Neural cell (in vitro differentiated cells): Measurements from ENCODE around the gene PAIP1. TPM values are rescaled to one million over a fixed set of nuclear protein-coding genes. Genes with fewer than 3 reads are reported as not detected.

ENCODE experiments used
- H2AFZ ChIP-seq: fragments of 200-600, 300-800 bp; sonication (generic), shearing (Covaris generic); 2 replicates; pipeline ENCODE4 v1.6.0; 2014; ENCODE audit warnings: low read depth, mild to moderate bottlenecking, antibody characterized with exemption, low read length, moderate library complexity
- H3F3A ChIP-seq: fragments of 200-600 bp; shearing (Covaris generic); 2 replicates; pipeline ENCODE4 v1.6.1; 2016; ENCODE audit warnings: mild to moderate bottlenecking, moderate library complexity, mixed read lengths, antibody characterized with exemption, low read length; ENCODE audit not compliant: insufficient read depth, poor library complexity, severe bottlenecking
- H3K27ac ChIP-seq: fragments of 200-600, 300-800 bp; sonication (generic), shearing (Covaris generic); 2 replicates; pipeline ENCODE4 v1.5.1; 2014; ENCODE audit warnings: mild to moderate bottlenecking, low read length, moderate library complexity
- H3K27me3 ChIP-seq: fragments of 300-800, 200-600 bp; sonication (generic), shearing (Covaris generic); 2 replicates; pipeline ENCODE4 v1.6.0; 2014; ENCODE audit warnings: mild to moderate bottlenecking, low read depth, low read length, moderate library complexity; ENCODE audit not compliant: insufficient read depth
- H3K36me3 ChIP-seq: fragments of 300-800, 200-600 bp; sonication (generic), shearing (Covaris generic); 2 replicates; pipeline ENCODE4 v1.5.1; 2014; ENCODE audit warnings: mild to moderate bottlenecking, antibody characterized with exemption, low read length, moderate library complexity; ENCODE audit not compliant: insufficient read depth
- H3K4me2 ChIP-seq: fragments of 300-800, 200-600 bp; sonication (generic), shearing (Covaris generic); 2 replicates; pipeline ENCODE4 v1.6.0; 2014; ENCODE audit warnings: mild to moderate bottlenecking, low read length
- H3K4me3 ChIP-seq: fragments of 300-800, 200-600 bp; sonication (generic), shearing (Covaris generic); 2 replicates; pipeline ENCODE4 v1.5.1; 2014; ENCODE audit warnings: mild to moderate bottlenecking, low read length, moderate library complexity
- H3K79me2 ChIP-seq: fragments of 200-600 bp; shearing (Covaris generic); replicated peaks from 2 replicates; pipeline ENCODE4 v1.6.0; 2014; ENCODE audit warnings: mild to moderate bottlenecking, low read length, moderate library complexity; ENCODE audit not compliant: insufficient read depth
- H3K9ac ChIP-seq: fragments of 300-800, 200-600 bp; sonication (generic), shearing (Covaris generic); 2 replicates; pipeline ENCODE4 v1.6.1; 2016; ENCODE audit warnings: mild to moderate bottlenecking, low read length, mixed read lengths
- H3K9me2 ChIP-seq: fragments of 200-600 bp; shearing (Covaris generic); 2 replicates; pipeline ENCODE4 v1.6.1; 2016; ENCODE audit warnings: mild to moderate bottlenecking, low read length, mixed read lengths; ENCODE audit not compliant: insufficient read depth
- H3K9me3 ChIP-seq: fragments of 200-600, 300-800 bp; sonication (generic), shearing (Covaris generic); 2 replicates; pipeline ENCODE4 v1.6.1; 2016; ENCODE audit warnings: mild to moderate bottlenecking, mixed run types, low read length, moderate library complexity, mixed read lengths
- H4K20me1 ChIP-seq: fragments of 200-600 bp; shearing (Covaris generic); 2 replicates; pipeline ENCODE4 v1.6.1; 2016; ENCODE audit warnings: mild to moderate bottlenecking, mixed run types; ENCODE audit not compliant: insufficient read depth
- CTCF ChIP-seq: fragments of 450-650 bp; IDR thresholded peaks from 2 replicates; pipeline ENCODE4 v1.5.1; 2014; ENCODE audit warnings: antibody characterized with exemption, mild to moderate bottlenecking, moderate library complexity; ENCODE audit not compliant: poor library complexity, severe bottlenecking
- EP300 ChIP-seq: fragments of 450-650 bp; conservative IDR thresholded peaks from 2 replicates; pipeline ENCODE4 v1.6.1; 2014; ENCODE audit warnings: antibody characterized with exemption, mild to moderate bottlenecking, moderate library complexity; ENCODE audit not compliant: poor library complexity, severe bottlenecking
- EZH2 ChIP-seq: fragments of 200-600, 300-800 bp; shearing (Covaris generic), sonication (generic); IDR thresholded peaks from 2 replicates; pipeline ENCODE4 v1.6.1; 2014; ENCODE audit warnings: antibody characterized with exemption, low read length, borderline replicate concordance, mild to moderate bottlenecking; ENCODE audit not compliant: insufficient read depth, poor library complexity, severe bottlenecking
- MXI1 ChIP-seq: fragments of 450-650 bp; conservative IDR thresholded peaks from 2 replicates; pipeline ENCODE4 v1.6.1; 2014; ENCODE audit warnings: antibody characterized with exemption, mild to moderate bottlenecking; ENCODE audit not compliant: poor library complexity, severe bottlenecking
- POLR2AphosphoS5 ChIP-seq: IDR thresholded peaks from 2 replicates; pipeline ENCODE4 v1.6.1; 2012
- RAD21 ChIP-seq: fragments of 450-650 bp; conservative IDR thresholded peaks from 2 replicates; pipeline ENCODE4 v1.6.1; 2014; ENCODE audit warnings: antibody characterized with exemption, mild to moderate bottlenecking, moderate library complexity
- SMC3 ChIP-seq: fragments of 450-650 bp; conservative IDR thresholded peaks from 2 replicates; pipeline ENCODE4 v1.6.1; 2014; ENCODE audit warnings: antibody characterized with exemption, mild to moderate bottlenecking, moderate library complexity; ENCODE audit not compliant: poor library complexity
- TAF1 ChIP-seq: IDR thresholded peaks from 2 replicates; pipeline ENCODE4 v1.6.1; 2012; ENCODE audit warnings: low read depth
- polyA plus RNA-seq: library from polyadenylated mRNA; depleted of rRNA; stranded (reverse); fragments of >200 nt; gene quantifications from 2 replicates; pipeline ENCODE4 v1.2.3, GENCODE V29; 2014
- TF ChIP-seq, protein P1 (sequence below): IDR thresholded peaks from 2 replicates; pipeline ENCODE4 v1.6.1; 2012; ENCODE audit warnings: borderline replicate concordance

Gene PAIP1
- polyA plus RNA-seq, 1 donor from 2014 or later: 276 TPM

DNA sequence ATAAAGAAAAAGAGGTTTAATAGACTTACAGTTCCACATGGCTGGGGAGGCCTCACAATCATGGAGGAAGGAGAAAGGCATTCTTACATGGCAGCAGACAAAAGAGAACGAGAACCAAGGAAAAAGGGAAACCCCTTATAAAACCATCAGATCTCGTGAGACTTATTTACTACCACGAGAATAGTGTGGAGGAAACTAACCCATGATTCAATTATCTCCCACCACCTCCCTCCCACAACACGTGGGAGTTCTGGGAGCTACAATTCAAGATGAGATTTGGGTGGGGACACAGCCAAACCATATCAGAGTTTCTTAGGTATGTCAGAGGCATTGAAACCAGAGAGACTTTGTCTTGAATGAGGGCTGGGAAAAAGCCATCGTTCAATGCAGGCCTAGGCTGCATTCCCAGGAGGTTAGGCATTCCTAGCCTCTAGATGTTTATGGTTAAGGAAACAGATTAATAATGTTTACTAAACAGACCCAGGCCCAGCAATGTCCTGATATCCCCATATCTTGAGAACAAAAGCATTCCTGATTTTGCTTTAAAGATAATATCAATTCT, 7.5 kb upstream of the PAIP1 start:
- Histone ChIP-seq H3K4me2 (no peak overlapping the region), H3K4me3 (no peak overlapping the region), H3K9me3 (no peaks in the 10 kb centered on the region), H3K9me2 (no peaks in the 10 kb centered on the region), H3K79me2 (no peaks in the 10 kb centered on the region), H4K20me1 (no peaks in the 10 kb centered on the region), H3K36me3 (no peaks in the 10 kb centered on the region), H3K27me3 (no peaks in the 10 kb centered on the region), H3F3A (no peaks in the 10 kb centered on the region), H2AFZ (no peak overlapping the region), H3K9ac (no peak overlapping the region), H3K27ac (no peak overlapping the region)
- TF ChIP-seq MXI1 (no peak), TAF1 (no peak), POLR2AphosphoS5 (no peak), RAD21 (no peak), CTCF (no peak), SMC3 (no peak), EP300 (no peak), EZH2 (no peak)
- TF ChIP-seq, protein P1, sequence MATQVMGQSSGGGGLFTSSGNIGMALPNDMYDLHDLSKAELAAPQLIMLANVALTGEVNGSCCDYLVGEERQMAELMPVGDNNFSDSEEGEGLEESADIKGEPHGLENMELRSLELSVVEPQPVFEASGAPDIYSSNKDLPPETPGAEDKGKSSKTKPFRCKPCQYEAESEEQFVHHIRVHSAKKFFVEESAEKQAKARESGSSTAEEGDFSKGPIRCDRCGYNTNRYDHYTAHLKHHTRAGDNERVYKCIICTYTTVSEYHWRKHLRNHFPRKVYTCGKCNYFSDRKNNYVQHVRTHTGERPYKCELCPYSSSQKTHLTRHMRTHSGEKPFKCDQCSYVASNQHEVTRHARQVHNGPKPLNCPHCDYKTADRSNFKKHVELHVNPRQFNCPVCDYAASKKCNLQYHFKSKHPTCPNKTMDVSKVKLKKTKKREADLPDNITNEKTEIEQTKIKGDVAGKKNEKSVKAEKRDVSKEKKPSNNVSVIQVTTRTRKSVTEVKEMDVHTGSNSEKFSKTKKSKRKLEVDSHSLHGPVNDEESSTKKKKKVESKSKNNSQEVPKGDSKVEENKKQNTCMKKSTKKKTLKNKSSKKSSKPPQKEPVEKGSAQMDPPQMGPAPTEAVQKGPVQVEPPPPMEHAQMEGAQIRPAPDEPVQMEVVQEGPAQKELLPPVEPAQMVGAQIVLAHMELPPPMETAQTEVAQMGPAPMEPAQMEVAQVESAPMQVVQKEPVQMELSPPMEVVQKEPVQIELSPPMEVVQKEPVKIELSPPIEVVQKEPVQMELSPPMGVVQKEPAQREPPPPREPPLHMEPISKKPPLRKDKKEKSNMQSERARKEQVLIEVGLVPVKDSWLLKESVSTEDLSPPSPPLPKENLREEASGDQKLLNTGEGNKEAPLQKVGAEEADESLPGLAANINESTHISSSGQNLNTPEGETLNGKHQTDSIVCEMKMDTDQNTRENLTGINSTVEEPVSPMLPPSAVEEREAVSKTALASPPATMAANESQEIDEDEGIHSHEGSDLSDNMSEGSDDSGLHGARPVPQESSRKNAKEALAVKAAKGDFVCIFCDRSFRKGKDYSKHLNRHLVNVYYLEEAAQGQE: no peak

DNA sequence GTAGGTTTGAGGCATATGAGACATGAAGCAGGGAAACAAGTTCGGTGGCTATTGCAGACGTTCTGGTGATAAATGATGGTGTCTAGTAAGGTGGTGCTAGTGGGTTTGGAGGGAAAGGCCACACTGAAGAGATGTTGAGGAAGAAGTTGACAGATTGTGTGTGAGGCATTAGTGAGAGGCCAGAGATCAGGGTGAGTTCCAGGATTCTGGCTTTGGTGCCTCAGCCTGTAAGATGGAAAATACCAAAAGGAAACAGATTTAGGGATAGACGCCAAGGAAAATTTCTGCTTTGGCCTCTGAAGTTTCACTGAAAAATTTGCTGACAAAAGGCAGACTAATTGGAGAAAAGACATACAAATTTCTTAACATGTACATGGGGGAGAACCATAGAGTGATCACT, 6.4 kb upstream of the PAIP1 start:
- no peaks in the 10 kb centered on the region for H4K20me1 ChIP-seq
- H3K27me3 ChIP-seq: no peaks in the 10 kb centered on the region
- H3K79me2 ChIP-seq: no peaks in the 10 kb centered on the region
- H3K4me2 ChIP-seq: no peak overlapping the region
- H3K9ac ChIP-seq: no peak overlapping the region
- no peaks in the 10 kb centered on the region for H3K9me3 ChIP-seq
- no peak for TF ChIP-seq RAD21
- peaks cover 3% of the 10 kb centered on the region for H3F3A ChIP-seq
- H3K4me3 ChIP-seq: no peak overlapping the region
- H3K27ac ChIP-seq: no peak overlapping the region
- no peak overlapping the region for H2AFZ ChIP-seq
- no peaks in the 10 kb centered on the region for H3K36me3 ChIP-seq
- H3K9me2 ChIP-seq: no peaks in the 10 kb centered on the region

DNA sequence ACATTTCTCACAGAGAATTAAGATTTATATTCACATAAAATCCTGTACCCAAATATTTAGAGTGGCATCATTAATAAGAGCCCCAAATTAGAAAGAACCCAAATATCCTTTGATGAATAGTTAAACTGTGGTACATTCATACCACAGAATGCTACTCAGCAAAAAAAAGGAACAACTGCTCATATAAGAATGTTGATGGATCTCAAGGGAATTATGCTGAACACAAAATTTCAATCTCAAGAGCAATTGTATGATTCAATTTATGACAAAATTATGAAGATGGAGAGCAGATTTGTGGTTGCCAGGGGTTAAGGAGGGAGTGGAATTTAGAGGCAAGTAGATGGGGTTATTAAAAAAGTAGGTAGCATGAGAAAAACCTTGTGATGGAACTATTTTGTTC, 4.5 kb upstream of the PAIP1 start:
- Histone ChIP-seq H3K9ac (no peak overlapping the region), H3K27ac (no peak overlapping the region), H4K20me1 (no peaks in the 10 kb centered on the region), H3K27me3 (no peaks in the 10 kb centered on the region), H3K36me3 (no peaks in the 10 kb centered on the region), H2AFZ (no peak overlapping the region), H3K4me3 (no peak overlapping the region), H3F3A (peaks cover 4% of the 10 kb centered on the region), H3K79me2 (no peaks in the 10 kb centered on the region), H3K9me2 (no peaks in the 10 kb centered on the region), H3K9me3 (no peaks in the 10 kb centered on the region), H3K4me2 (no peak overlapping the region)
- TF ChIP-seq CTCF (no peak), SMC3 (no peak)
